ENCODE measurements around the gene ZNF483.
"Not testable (repeated sequence)": the region's sequence is repeated elsewhere in the genome, so short reads cannot be mapped to it uniquely, and the experiment has no call there.

The ZNF483 gene

DNA sequence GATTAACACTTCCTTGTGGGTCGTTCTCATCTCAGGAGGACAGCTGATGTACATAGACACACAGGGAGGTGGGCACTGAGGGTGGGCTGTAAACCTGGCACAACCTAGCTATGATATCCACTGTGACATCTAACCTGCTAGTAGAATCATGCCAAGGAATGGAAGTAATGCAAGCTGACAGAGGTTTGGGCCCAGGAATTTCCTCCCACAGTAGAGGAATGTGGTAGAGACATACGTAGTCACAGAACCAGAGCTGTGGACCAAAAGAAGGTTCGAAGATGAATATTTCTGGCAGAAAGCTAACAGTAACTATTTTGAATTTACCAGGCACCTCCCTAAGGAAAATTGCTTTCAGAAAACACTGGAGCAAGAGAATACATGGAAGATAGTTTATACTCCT is 90.9 kb downstream of the ZNF483 start:
- no peak for DNase-seq

DNA sequence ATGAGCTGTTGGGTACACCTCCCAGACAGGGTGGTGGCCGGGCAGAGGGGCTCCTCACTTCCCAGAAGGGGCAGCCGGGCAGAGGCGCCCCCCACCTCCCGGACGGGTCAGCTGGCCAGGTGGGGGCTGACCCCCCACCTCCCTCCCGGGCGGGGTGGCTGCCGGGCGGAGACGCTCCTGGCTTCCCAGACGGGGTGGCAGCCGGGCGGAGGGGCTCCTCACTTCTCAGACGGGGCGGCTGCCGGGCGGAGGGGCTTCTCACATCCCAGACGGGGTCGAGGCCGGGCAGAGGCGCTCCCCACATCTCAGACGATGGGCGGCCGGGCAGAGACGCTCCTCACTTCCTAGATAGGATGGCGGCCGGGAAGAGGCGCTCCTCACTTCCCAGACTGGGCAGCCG is 92.4 kb downstream of the ZNF483 start:
- not testable (repeated sequence) for DNase-seq

- peak in 1 of 2 experiments; percentile 10 for DNase-seq
Observed at GRCh38 chr9:111621895-111622480, 97.0 kb downstream of the ZNF483 start.

- no peak for DNase-seq
Observed at GRCh38 chr9:111622626-111623025, 97.6 kb downstream of the ZNF483 start.
